Motor neuron (in vitro differentiated cells): ENCODE data around the gene DYNLT3. TPM values are rescaled to one million over a fixed set of nuclear protein-coding genes. Genes with fewer than 3 reads are reported as not detected.

Experiments used
- ATAC-seq, 8 experiments: fragments of 200-7000 bp; cut with Tn5 transposase; replicated peaks in 6 of 8; 2 replicates each; pipeline ENCODE4 v1.8.0; 2021; ENCODE audit warnings: mild to moderate bottlenecking in 8 of 8, moderate library complexity in 8 of 8
- H3K27ac ChIP-seq, 2 donors: fragments of 250-450 bp; sonication (Bioruptor Pico); 2 replicates each; pipeline ENCODE4 v1.9.0; 2021; ENCODE audit warnings: antibody characterized with exemption in 2 of 2, mild to moderate bottlenecking in 2 of 2, moderate library complexity in 1 of 2
- H3K4me1 ChIP-seq, 2 donors: fragments of 250-450 bp; sonication (Bioruptor Pico); replicated peaks in 1 of 2; 2 replicates each; pipeline ENCODE4 v1.6.1; 2021; ENCODE audit warnings: antibody characterized with exemption in 2 of 2, mild to moderate bottlenecking in 2 of 2, moderate library complexity in 1 of 2
- H3K4me3 ChIP-seq, 5 donors: fragments of 250-450 bp; sonication (Bioruptor Pico); 2 replicates each; pipeline ENCODE4 v1.9.0; 2021; ENCODE audit warnings: antibody characterized with exemption in 5 of 5, mild to moderate bottlenecking in 5 of 5, moderate library complexity in 4 of 5
- WGBS, 10 experiments: fragments of 450-650 bp; shearing (Covaris generic); methylation state at CpG; one replicate each; pipeline ENCODE4 v1.0.0; 2022; 5-methylcytosine and 5-hydroxymethylcytosine counted together
- in situ Hi-C, 9 experiments: fragments of 400-800 bp; cut with MboI; loops; one replicate each; pipeline ENCODE4 v1.15.0; 2021; ENCODE audit warnings: low sequenced_read_pairs in 9 of 9, low pct_unique_long_range_greater_than_20kb in 2 of 9; ENCODE audit not compliant: unreplicated experiment in 9 of 9
- total RNA-seq, 8 experiments: library from RNA; unstranded; fragments of 300-600 nt; gene quantifications; 2 replicates each; pipeline versions ENCODE4 v1.2.3 to v1.2.4, GENCODE V29; 2022

The DYNLT3 gene
- total RNA-seq, 8 experiments from 2014 or later = 14.4 to 65.9 (median 37.8) TPM

GRCh38 chrX:37825215-37825842 lies 22.0 kb downstream of the DYNLT3 start:
- H3K4me3 ChIP-seq = no peak overlapping the region
- peak in 3 of 8 experiments; percentile 21 to 41 (median 34) for ATAC-seq
- in situ Hi-C loops = no loop called here
- no peak overlapping the region for H3K27ac ChIP-seq
- whole genome bisulfite sequencing, 10 experiments = 0 to 20% (median 0%) methylated on average over 1 to 2 of the region's 3 CpGs; no CpG with 5 or more reads in 6 of the 10 experiments
- no peaks in the 10 kb centered on the region for H3K4me1 ChIP-seq

- WGBS, 10 experiments = 57 to 86% (median 85%) methylated on average over 1 of the region's 1 CpG; no CpG with 5 or more reads in 6 of the 10 experiments
- H3K27ac ChIP-seq = no peak overlapping the region
- ATAC-seq = peak in 1 of 8 experiments; percentile 51
- H3K4me3 ChIP-seq = no peak overlapping the region
- no peaks in the 10 kb centered on the region for H3K4me1 ChIP-seq
- in situ Hi-C loops = no loop called here
These were observed 22.7 kb downstream of the DYNLT3 start for GRCh38 chrX:37824491-37825214.

GRCh38 chrX:37820646-37821045 lies 26.7 kb downstream of the DYNLT3 start:
- Histone ChIP-seq H3K27ac (no peak overlapping the region), H3K4me3 (no peak overlapping the region), H3K4me1 (no peaks in the 10 kb centered on the region)
- WGBS, 10 experiments = 40 to 71% (median 53%) methylated on average over 1 of the region's 1 CpG; no CpG with 5 or more reads in 6 of the 10 experiments
- in situ Hi-C loops = no loop called here
- no peak for ATAC-seq

- WGBS, 10 experiments = 0 to 89% (median 20%) methylated on average over 1 to 2 of the region's 2 CpGs; no CpG with 5 or more reads in 5 of the 10 experiments
- ATAC-seq = no peak
- in situ Hi-C loops = no loop called here
- Histone ChIP-seq H3K4me1 (no peaks in the 10 kb centered on the region), H3K4me3 (no peak overlapping the region), H3K27ac (no peak overlapping the region)
These were observed 29.3 kb downstream of the DYNLT3 start for GRCh38 chrX:37818031-37818430.

- in situ Hi-C loops = no loop called here
- no peak for ATAC-seq
- 8 to 100% (median 54%) methylated on average over 1 to 3 of the region's 3 CpGs; no CpG with 5 or more reads in 1 of the 10 experiments for WGBS, 10 experiments
These were observed 29.8 kb downstream of the DYNLT3 start for GRCh38 chrX:37817579-37817978.

GRCh38 chrX:37817176-37817575 lies 30.2 kb downstream of the DYNLT3 start:
- Histone ChIP-seq H3K4me3 (no peak overlapping the region), H3K4me1 (no peaks in the 10 kb centered on the region), H3K27ac (no peak overlapping the region)
- 68 to 100% (median 90%) methylated on average over 1 to 2 of the region's 2 CpGs; no CpG with 5 or more reads in 7 of the 10 experiments for WGBS, 10 experiments
- in situ Hi-C loops = no loop called here
- no peak for ATAC-seq

More at GRCh38 chrX:37817579-37817978, 29.8 kb downstream of the DYNLT3 start:
- Histone ChIP-seq H3K4me1 (no peaks in the 10 kb centered on the region), H3K27ac (no peak overlapping the region), H3K4me3 (no peak overlapping the region)

- in situ Hi-C loops = no loop called here
- ATAC-seq = no peak
- WGBS, 10 experiments = 42 to 100% (median 80%) methylated on average over 1 to 3 of the region's 4 CpGs; no CpG with 5 or more reads in 5 of the 10 experiments
These were observed 30.6 kb downstream of the DYNLT3 start for GRCh38 chrX:37816766-37817165.

GRCh38 chrX:37815366-37815765 lies 32.0 kb downstream of the DYNLT3 start:
- Histone ChIP-seq H3K4me3 (no peak overlapping the region), H3K27ac (no peak overlapping the region), H3K4me1 (no peaks in the 10 kb centered on the region)
- WGBS, 10 experiments = 4 to 91% (median 25%) methylated on average over 2 to 5 of the region's 5 CpGs; no CpG with 5 or more reads in 3 of the 10 experiments
- ATAC-seq = no peak
- in situ Hi-C loops = no loop called here

More at GRCh38 chrX:37816766-37817165, 30.6 kb downstream of the DYNLT3 start:
- no peak overlapping the region for H3K27ac ChIP-seq
- no peaks in the 10 kb centered on the region for H3K4me1 ChIP-seq
- no peak overlapping the region for H3K4me3 ChIP-seq

GRCh38 chrX:37813570-37813969 lies 33.8 kb downstream of the DYNLT3 start:
- no peaks in the 10 kb centered on the region for H3K4me1 ChIP-seq
- no peak overlapping the region for H3K4me3 ChIP-seq
- 33 to 100% (median 82%) methylated on average over 1 to 3 of the region's 4 CpGs; no CpG with 5 or more reads in 7 of the 10 experiments for WGBS, 10 experiments
- in situ Hi-C loops = no loop called here
- ATAC-seq = no peak
- no peak overlapping the region for H3K27ac ChIP-seq

GRCh38 chrX:37812110-37812509 lies 35.3 kb downstream of the DYNLT3 start:
- H3K27ac ChIP-seq = no peak overlapping the region
- in situ Hi-C loops = no loop called here
- WGBS, 10 experiments = 10 to 100% (median 20%) methylated on average over 1 of the region's 1 CpG; no CpG with 5 or more reads in 3 of the 10 experiments
- no peak overlapping the region for H3K4me3 ChIP-seq
- H3K4me1 ChIP-seq = no peaks in the 10 kb centered on the region
- ATAC-seq = peak in 2 of 8 experiments; percentile 27 to 36

GRCh38 chrX:37809970-37810369 lies 37.4 kb downstream of the DYNLT3 start:
- Histone ChIP-seq H3K4me3 (no peak overlapping the region), H3K27ac (no peak overlapping the region), H3K4me1 (no peaks in the 10 kb centered on the region)
- in situ Hi-C loops = no loop called here
- ATAC-seq = no peak
- 0 to 83% (median 58%) methylated on average over 1 to 2 of the region's 2 CpGs; no CpG with 5 or more reads in 6 of the 10 experiments for WGBS, 10 experiments

GRCh38 chrX:37803057-37803456 lies 44.3 kb downstream of the DYNLT3 start:
- no peak for ATAC-seq
- Histone ChIP-seq H3K4me1 (no peaks in the 10 kb centered on the region), H3K27ac (no peak overlapping the region), H3K4me3 (no peak overlapping the region)
- WGBS, 10 experiments = 0 to 100% (median 32%) methylated on average over 1 to 2 of the region's 2 CpGs; no CpG with 5 or more reads in 5 of the 10 experiments
- in situ Hi-C loops = no loop called here

GRCh38 chrX:37802028-37802427 lies 45.3 kb downstream of the DYNLT3 start:
- no peak for ATAC-seq
- no peak overlapping the region for H3K4me3 ChIP-seq
- in situ Hi-C loops = no loop called here
- no peaks in the 10 kb centered on the region for H3K4me1 ChIP-seq
- no peak overlapping the region for H3K27ac ChIP-seq
